ENCODE data around the gene PPM1B. TPM values are rescaled to one million over a fixed set of nuclear protein-coding genes. Genes with fewer than 3 reads are reported as not detected.

Gene PPM1B
- total and polyA plus RNA-seq, 2 of the 4 experiments (the other 2 are of a cell fraction) = 13.4 to 14.7 TPM

GRCh38 chr2:44280869-44281268, 112.2 kb downstream of the PPM1B start:
- dilution Hi-C loops (cut with HindIII; ENCODE audit: low sequenced_read_pairs, unreplicated experiment) = no loop called here
- no peak overlapping the region for H3K27ac ChIP-seq (ENCODE audit: insufficient read depth, low read length)
- H3K9me3 ChIP-seq (ENCODE audit: control insufficient read depth, insufficient read depth, low read length) = no peaks in the 10 kb centered on the region
- H2BK15ac ChIP-seq (ENCODE audit: low read depth, low read length) = no peak overlapping the region
- ATAC-seq (ENCODE audit: low read depth) (no peak), DNase-seq (no peak)
- ChIA-PET POLR2A (ENCODE audit: unreplicated experiment) (no interaction called here), CTCF (no interaction called here)
- WGBS, 2 experiments (ENCODE audit: extremely low coverage in 2 of 2, insufficient read length in 1 of 2) = 60 to 86% methylated on average over 1 of the region's 1 CpG
- no peaks in the 10 kb centered on the region for H3K9me1 ChIP-seq (ENCODE audit: insufficient read depth, low read length)
- no peak overlapping the region for H3K4ac ChIP-seq (ENCODE audit: low read depth, low read length)
- no peak overlapping the region for H2BK5ac ChIP-seq (ENCODE audit: low read depth, low read length, poor library complexity, severe bottlenecking)
- no peak overlapping the region for H3K18ac ChIP-seq (ENCODE audit: low read depth, low read length)
- no peak overlapping the region for H2AK9ac ChIP-seq (replicated peaks; ENCODE audit: low read depth, low read length, poor library complexity)
- no peak overlapping the region for H3K56ac ChIP-seq (ENCODE audit: extremely low read depth, insufficient read depth, low read length)
- intact Hi-C loops (cut with micrococcal nuclease) = no loop called here
- no peak overlapping the region for H3K14ac ChIP-seq (replicated peaks; ENCODE audit: low read depth, low read length)
- no peaks in the 10 kb centered on the region; the same call in 1 of the 2 replicates for H3K4me1 ChIP-seq (ENCODE audit: control insufficient read depth, insufficient read depth, low read length)
- H2AK5ac ChIP-seq (ENCODE audit: low read depth, low read length) = no peak overlapping the region
- TF ChIP-seq NFE2L2 (IDR thresholded peaks at IDR 0.05; ENCODE audit: low read depth, low read length) = no peak
- no peak for TF ChIP-seq CTCF (conservative IDR thresholded peaks at IDR 0.05; ENCODE audit: low read depth, low read length)
- TF ChIP-seq MAZ (IDR thresholded peaks at IDR 0.05; ENCODE audit: borderline replicate concordance, low read depth, low read length) = no peak
- TF ChIP-seq MAFK (IDR thresholded peaks at IDR 0.05; ENCODE audit: low read depth, low read length) = no peak
- no peak for TF ChIP-seq POLR2A (IDR thresholded peaks at IDR 0.05; ENCODE audit: low read depth, low read length)
- TF ChIP-seq RCOR1 (IDR thresholded peaks at IDR 0.05; ENCODE audit: insufficient replicate concordance, low read length) = no peak
- no peak for TF ChIP-seq ELK1 (IDR thresholded peaks at IDR 0.05; ENCODE audit: borderline replicate concordance, low read depth, low read length)
- no peak for TF ChIP-seq BHLHE40 (IDR thresholded peaks at IDR 0.05; ENCODE audit: low read depth, low read length)
- no peak for TF ChIP-seq RAD21 (IDR thresholded peaks at IDR 0.05; ENCODE audit: low read length)
- no peak for TF ChIP-seq CEBPB (IDR thresholded peaks at IDR 0.05; ENCODE audit: low read depth, low read length)
- no peaks in the 10 kb centered on the region for H4K20me1 ChIP-seq (ENCODE audit: insufficient read depth, low read length)
- no peak overlapping the region for H3K4me2 ChIP-seq (ENCODE audit: low read depth, low read length)
- in situ Hi-C loops (cut with MboI; ENCODE audit: low sequenced_read_pairs) = loop anchor here (25.0 kb wide), 1 partner anchor 194 kb away; no protein-coding TSS in a partner anchor
- H3K36me3 ChIP-seq (ENCODE audit: control insufficient read depth, insufficient read depth, low read length) = no peaks in the 10 kb centered on the region
- H3K27me3 ChIP-seq (ENCODE audit: control insufficient read depth, insufficient read depth, low read length) = peaks cover 17% of the 10 kb centered on the region
- no peak overlapping the region for H4K91ac ChIP-seq (ENCODE audit: insufficient read depth, low read depth, low read length)
- no TSS peak for BruUV-seq (replicated peaks)
- no peak overlapping the region for H2AFZ ChIP-seq (replicated peaks; ENCODE audit: low read length, poor library complexity)
- H3K79me1 ChIP-seq (ENCODE audit: low read depth in 1 of 2, low read length in 2 of 2) = no peaks in the 10 kb centered on the region
- no peak overlapping the region for H3K4me3 ChIP-seq (ENCODE audit: insufficient read depth, low read depth, low read length)
- no peak overlapping the region for H4K8ac ChIP-seq (ENCODE audit: low read depth in 2 of 2, low read length in 2 of 2)
- H3K9ac ChIP-seq (ENCODE audit: low read depth, low read length) = no peak overlapping the region
- H3K23ac ChIP-seq (ENCODE audit: low read depth, low read length) = no peak overlapping the region
- H2BK20ac ChIP-seq (ENCODE audit: low read depth, low read length) = no peak overlapping the region
- H4K5ac ChIP-seq (ENCODE audit: low read depth, low read length) = no peak overlapping the region
- no peak overlapping the region for H2BK120ac ChIP-seq (ENCODE audit: low read depth, low read length)

Measured in IMR-90 (cell line).